ENCODE results near the gene SRRM4.

The SRRM4 gene

GRCh38 chr12:119060847-119061796 is 79.8 kb downstream of the SRRM4 start:
- Histone ChIP-seq H3K4me2 (ENCODE audit: low read length) (no peak overlapping the region), H3K27me3 (ENCODE audit: control insufficient read depth, low read length) (no peaks in the 10 kb centered on the region), H4K20me1 (ENCODE audit: control insufficient read depth, insufficient read depth, low read depth, low read length) (no peaks in the 10 kb centered on the region), H3K4me1 (ENCODE audit: control insufficient read depth, low read length) (no peaks in the 10 kb centered on the region), H3K9me3 (ENCODE audit: control insufficient read depth, insufficient read depth, low read length) (no peaks in the 10 kb centered on the region), H3K79me2 (ENCODE audit: control insufficient read depth, low read length) (no peaks in the 10 kb centered on the region), H3K4me3 (ENCODE audit: low read length) (no peak overlapping the region), H3K9me2 (replicated peaks; ENCODE audit: control insufficient read depth, low read length) (no peaks in the 10 kb centered on the region), H3K27ac (ENCODE audit: low read depth, low read length) (no peak overlapping the region), H3K36me3 (ENCODE audit: control insufficient read depth, low read length) (no peaks in the 10 kb centered on the region), H3F3A (ENCODE audit: control insufficient read depth, insufficient read depth) (no peaks in the 10 kb centered on the region)
- TF ChIP-seq CTCF (IDR thresholded peaks at IDR 0.05; ENCODE audit: low read depth, low read length, poor library complexity, severe bottlenecking) (no peak), EZH2phosphoT487 (IDR thresholded peaks at IDR 0.05; ENCODE audit: borderline replicate concordance, low read length) (no peak)

- Histone ChIP-seq H3K9me3 (ENCODE audit: control insufficient read depth, insufficient read depth, low read length) (no peaks in the 10 kb centered on the region), H3K27me3 (ENCODE audit: control insufficient read depth, low read length) (no peaks in the 10 kb centered on the region), H3K9me2 (replicated peaks; ENCODE audit: control insufficient read depth, low read length) (no peaks in the 10 kb centered on the region), H3K27ac (ENCODE audit: low read depth, low read length) (no peak overlapping the region), H4K20me1 (ENCODE audit: control insufficient read depth, insufficient read depth, low read depth, low read length) (no peaks in the 10 kb centered on the region), H3K79me2 (ENCODE audit: control insufficient read depth, low read length) (no peaks in the 10 kb centered on the region), H3K36me3 (ENCODE audit: control insufficient read depth, low read length) (no peaks in the 10 kb centered on the region), H3F3A (ENCODE audit: control insufficient read depth, insufficient read depth) (no peaks in the 10 kb centered on the region), H3K4me1 (ENCODE audit: control insufficient read depth, low read length) (no peaks in the 10 kb centered on the region), H3K4me3 (ENCODE audit: low read length) (no peak overlapping the region), H3K4me2 (ENCODE audit: low read length) (no peak overlapping the region)
- TF ChIP-seq CTCF (IDR thresholded peaks at IDR 0.05; ENCODE audit: low read depth, low read length, poor library complexity, severe bottlenecking) (no peak), EZH2phosphoT487 (IDR thresholded peaks at IDR 0.05; ENCODE audit: borderline replicate concordance, low read length) (no peak)
Measured at GRCh38 chr12:119068129-119068856, 87.0 kb downstream of the SRRM4 start.

GRCh38 chr12:119069147-119069642 is 87.9 kb downstream of the SRRM4 start:
- Histone ChIP-seq H3K27ac (ENCODE audit: low read depth, low read length) (no peak overlapping the region), H3K4me2 (ENCODE audit: low read length) (no peak overlapping the region), H3K4me1 (ENCODE audit: control insufficient read depth, low read length) (no peaks in the 10 kb centered on the region), H3F3A (ENCODE audit: control insufficient read depth, insufficient read depth) (no peaks in the 10 kb centered on the region), H3K9me2 (replicated peaks; ENCODE audit: control insufficient read depth, low read length) (no peaks in the 10 kb centered on the region), H3K9me3 (ENCODE audit: control insufficient read depth, insufficient read depth, low read length) (no peaks in the 10 kb centered on the region), H4K20me1 (ENCODE audit: control insufficient read depth, insufficient read depth, low read depth, low read length) (no peaks in the 10 kb centered on the region), H3K79me2 (ENCODE audit: control insufficient read depth, low read length) (no peaks in the 10 kb centered on the region), H3K4me3 (ENCODE audit: low read length) (no peak overlapping the region), H3K36me3 (ENCODE audit: control insufficient read depth, low read length) (no peaks in the 10 kb centered on the region), H3K27me3 (ENCODE audit: control insufficient read depth, low read length) (no peaks in the 10 kb centered on the region)
- no peak for TF ChIP-seq CTCF (IDR thresholded peaks at IDR 0.05; ENCODE audit: low read depth, low read length, poor library complexity, severe bottlenecking)
- no peak for TF ChIP-seq EZH2phosphoT487 (IDR thresholded peaks at IDR 0.05; ENCODE audit: borderline replicate concordance, low read length)

Measured in DOHH2 (cell line).